NOMO-1 treated with dmso at 0.1 percent for 144 hours (cell line): ENCODE data around the gene OAS1.
A peak's percentile ranks its signal among the peaks of the same experiment; 100 is the strongest.
"Not testable (repeated sequence)": the region's sequence is repeated elsewhere in the genome, so short reads cannot be mapped to it uniquely, and the experiment has no call there.

Experiments
- DNase-seq: peaks from one replicate; lab custom pipeline; 2025; ENCODE audit not compliant: unreplicated experiment; lab: John Stamatoyannopoulos, UW

The OAS1 gene

GRCh38 chr12:112900298-112901145 is 6.2 kb upstream of the OAS1 start:
- no peak for DNase-seq

- no peak for DNase-seq
Measured at GRCh38 chr12:112901271-112901670, 5.5 kb upstream of the OAS1 start.

- DNase-seq = no peak
Measured at GRCh38 chr12:112904571-112904970, 2.2 kb upstream of the OAS1 start.

- no peak for DNase-seq
Measured at GRCh38 chr12:112905451-112906089, 1.2 kb upstream of the OAS1 start.

- DNase-seq = peak; percentile 53
Measured at GRCh38 chr12:112907415-112908157, 824 bp downstream of the OAS1 start.

- DNase-seq = no peak
Measured at GRCh38 chr12:112908548-112908947, 1.8 kb downstream of the OAS1 start.

GRCh38 chr12:112909693-112910092 is 2.9 kb downstream of the OAS1 start:
- no peak for DNase-seq

GRCh38 chr12:112913038-112913688 is 6.4 kb downstream of the OAS1 start:
- no peak for DNase-seq

- not testable (repeated sequence) for DNase-seq
Measured at GRCh38 chr12:112913888-112914287, 7.1 kb downstream of the OAS1 start.

- no peak for DNase-seq
Measured at GRCh38 chr12:112916270-112916669, 9.5 kb downstream of the OAS1 start.

GRCh38 chr12:112919121-112919520 is 12.4 kb downstream of the OAS1 start:
- DNase-seq = no peak

GRCh38 chr12:112924986-112925385 is 18.2 kb downstream of the OAS1 start:
- no peak for DNase-seq

- not testable (repeated sequence) for DNase-seq
Measured at GRCh38 chr12:112926416-112927033, 19.8 kb downstream of the OAS1 start.

GRCh38 chr12:112927475-112927874 is 20.7 kb downstream of the OAS1 start:
- DNase-seq = no peak

GRCh38 chr12:112927925-112928324 is 21.2 kb downstream of the OAS1 start:
- no peak for DNase-seq

GRCh38 chr12:112928978-112929377 is 22.2 kb downstream of the OAS1 start:
- DNase-seq = no peak

GRCh38 chr12:112929715-112930114 is 23.0 kb downstream of the OAS1 start:
- DNase-seq = no peak

GRCh38 chr12:112930350-112930749 is 23.6 kb downstream of the OAS1 start:
- no peak for DNase-seq

- no peak for DNase-seq
Measured at GRCh38 chr12:112932485-112933128, 25.8 kb downstream of the OAS1 start.

GRCh38 chr12:112933129-112933505 is 26.4 kb downstream of the OAS1 start:
- DNase-seq = no peak
